A549 treated with Hydrocortisone at 1 μM for 4 hours (cell line): ENCODE measurements around the gene HDAC7. TPM values are rescaled to one million over a fixed set of nuclear protein-coding genes. Genes with fewer than 3 reads are reported as not detected.

Experiments used
- total RNA-seq: library from RNA; stranded (reverse); fragments of 200-300 nt; extraction: Qiagen RNA extraction; gene quantifications from 5 replicates; pipeline ENCODE4 v1.2.3, GENCODE V29; 2022

Gene HDAC7
- 58.4 to 68.4 TPM (median 60.0 TPM) in 5 replicates for total RNA-seq

GRCh38 chr12:47819896-47820630 is at the start of gene HDAC7:
Gene HDAC7, minus strand, starts transcription at chr12:47819903. Its CDS starts 118 bp downstream, at chr12:47819785.

GRCh38 chr12:47773062-47773857 is 46.4 kb downstream of the HDAC7 start, which contains the start of gene SLC48A1:
Gene SLC48A1, plus strand, starts transcription at chr12:47773238. Its CDS starts 67 bp downstream, at chr12:47773305.

GRCh38 chr12:47758834-47759690 is 60.6 kb downstream of the HDAC7 start, which contains the start of gene RAPGEF3:
Gene RAPGEF3, minus strand, starts transcription at chr12:47758880. Its CDS starts 324 bp downstream, at chr12:47758556.

Other genes starting within 250 kb of the HDAC7 start
- 32.1 to 46.3 TPM (median 36.4 TPM) in 5 replicates for gene RPAP3, start 113.9 kb downstream of the HDAC7 start, total RNA-seq
- gene ENDOU, start 94.4 kb downstream of the HDAC7 start, total RNA-seq: 0.05 TPM in 2 of 5 replicates, not detected in the others
- gene RAPGEF3, start 61.0 kb downstream of the HDAC7 start, total RNA-seq: 0.45 to 0.62 TPM (median 0.56 TPM) in 5 replicates
- 24.3 to 26.9 TPM (median 24.5 TPM) in 5 replicates for gene SLC48A1, start 46.7 kb downstream of the HDAC7 start, total RNA-seq
- gene VDR, start 85.1 kb upstream of the HDAC7 start, total RNA-seq: 2.5 to 3.4 TPM (median 3.0 TPM) in 5 replicates
- 117 to 139 TPM (median 121 TPM) in 5 replicates for gene TMEM106C, start 143.7 kb upstream of the HDAC7 start, total RNA-seq
- gene COL2A1, start 184.6 kb upstream of the HDAC7 start, total RNA-seq: 0.05 to 0.13 TPM (median 0.12 TPM) in 5 replicates